ENCODE results near the gene CFAP221.

GRCh38 chr2:119567292-119567691 lies 23.0 kb downstream of the CFAP221 start:
- TF ChIP-seq CTCF (conservative IDR thresholded peaks at IDR 0.05; ENCODE audit: low read length) (no peak), EZH2phosphoT487 (IDR thresholded peaks at IDR 0.05; ENCODE audit: borderline replicate concordance, low read depth, low read length) (no peak)
